Spleen (tissue), 11 donors: ENCODE data around the gene RARS2. TPM values are rescaled to one million over a fixed set of nuclear protein-coding genes. Genes with fewer than 3 reads are reported as not detected.

Experiments
- DNase-seq: peaks from one replicate; pipeline ENCODE4 v3.0.0-alpha.2; 2020
- H3K27ac ChIP-seq, 8 donors: fragments of 200-600 bp; sonication (generic) in 7 of 8; 1 replicate in 4 of 8; 2 replicates in 4 of 8; pipeline versions ENCODE4 v1.5.0 to v1.8.0; 2016 to 2021; ENCODE audit warnings: inconsistent platforms in 4 of 8, mild to moderate bottlenecking in 4 of 8, moderate library complexity in 1 of 8
- H3K27me3 ChIP-seq, 7 donors: fragments of 200-600 bp; sonication (generic) in 6 of 7; replicated peaks in 1 of 7; 1 replicate in 4 of 7; 2 replicates in 3 of 7; pipeline versions ENCODE4 v1.5.0 to v1.8.0; 2016 to 2021; ENCODE audit warnings: inconsistent platforms in 3 of 7, mild to moderate bottlenecking in 1 of 7
- H3K36me3 ChIP-seq, 6 donors: fragments of 200-600 bp; sonication (generic) in 5 of 6; 1 replicate in 4 of 6; 2 replicates in 2 of 6; pipeline versions ENCODE4 v1.5.0 to v1.8.0; 2016 to 2021; ENCODE audit warnings: inconsistent platforms in 2 of 6
- H3K4me1 ChIP-seq, 6 donors: fragments of 200-600 bp; sonication (generic) in 5 of 6; 1 replicate in 3 of 6; 2 replicates in 3 of 6; pipeline versions ENCODE4 v1.5.0 to v1.8.0; 2016 to 2021; ENCODE audit warnings: inconsistent platforms in 3 of 6
- H3K4me3 ChIP-seq, 8 donors: fragments of 200-600 bp; sonication (generic) in 7 of 8; 1 replicate in 4 of 8; 2 replicates in 4 of 8; pipeline versions ENCODE4 v1.5.0 to v1.8.0; 2016 to 2021; ENCODE audit warnings: inconsistent platforms in 4 of 8, mild to moderate bottlenecking in 4 of 8, moderate library complexity in 2 of 8
- H3K9me3 ChIP-seq, 8 donors: fragments of 200-600 bp; sonication (generic) in 7 of 8; 1 replicate in 4 of 8; 2 replicates in 4 of 8; pipeline versions ENCODE4 v1.5.0 to v1.8.0; 2016 to 2021; ENCODE audit warnings: inconsistent platforms in 4 of 8
- POLR2A ChIP-seq, 3 donors: fragments of 450-650 bp; IDR thresholded peaks; one replicate each; pipeline ENCODE4 v1.5.1; 2017; ENCODE audit warnings: antibody characterized with exemption in 3 of 3, mild to moderate bottlenecking in 1 of 3
- POLR2AphosphoS5 ChIP-seq, 3 donors: sonication (generic); formaldehyde crosslinking; IDR thresholded peaks; one replicate each; pipeline ENCODE4 v1.5.1; 2017; ENCODE audit warnings: antibody characterized with exemption in 3 of 3
- WGBS, 5 donors: extraction: QIAGEN DNeasy Blood & Tissue Kit in 3 of 5; methylation state at CpG; one replicate each; pipeline versions ENCODE4 v1.1.5 to v1.1.7; 2013 to 2018; 5-methylcytosine and 5-hydroxymethylcytosine counted together
- intact Hi-C: fragments of 100-400 bp; cut with DNase I; formaldehyde crosslinking; loops from one replicate; pipeline ENCODE4 v1.15.0; 2023; ENCODE audit warnings: low total_unique reads
- polyA plus RNA-seq, 3 donors: library from polyadenylated mRNA; stranded (reverse); fragments of 200-250 nt; gene quantifications; one replicate each; pipeline ENCODE4 v1.2.1, GENCODE V29; 2013
- total RNA-seq, 7 donors: library from RNA; depleted of rRNA in 3 of 7; stranded (reverse); fragments of >200 nt in 3 of 7; fragmentation: NEBNext Ultra II Directional in 4 of 7; extraction: Animal tissue kit (Norgen Biotek cat#: 25700) in 4 of 7; gene quantifications; one replicate each; pipeline versions ENCODE4 v1.1.0 to v1.2.1, GENCODE V29; 2016 to 2021
- TF ChIP-seq, protein P1 (sequence below), 11 experiments: fragments of 200-600 bp in 7 of 11; fragments of 450-650 bp in 4 of 11; sonication (generic) in 4 of 11; IDR thresholded peaks in 8 of 11; conservative IDR thresholded peaks in 3 of 11; 1 replicate in 7 of 11; 2 replicates in 4 of 11; pipeline versions ENCODE4 v1.4.0 to v1.8.0; 2016 to 2021; ENCODE audit warnings: antibody characterized with exemption in 11 of 11, inconsistent platforms in 4 of 11, mild to moderate bottlenecking in 1 of 11
- donor health status: healthy with polysubstance abuse.
- donor health status: DM: no; HTN: no; CAD: no; lungs with moderate emphysema.
- donor health status: DM: no; HTN: no; CAD: no.
- donor health status: Bipolar disorder and iron deficiency.
- donor health status: healthy.
- donor health status: DM: no; HTN: no; CAD: no.
- donor health status: DM: yes; HTN: yes; CAD: no.

Gene RARS2
- total and polyA plus RNA-seq, 10 donors: 14.2 to 32.3 (median 25.6) TPM

DNA sequence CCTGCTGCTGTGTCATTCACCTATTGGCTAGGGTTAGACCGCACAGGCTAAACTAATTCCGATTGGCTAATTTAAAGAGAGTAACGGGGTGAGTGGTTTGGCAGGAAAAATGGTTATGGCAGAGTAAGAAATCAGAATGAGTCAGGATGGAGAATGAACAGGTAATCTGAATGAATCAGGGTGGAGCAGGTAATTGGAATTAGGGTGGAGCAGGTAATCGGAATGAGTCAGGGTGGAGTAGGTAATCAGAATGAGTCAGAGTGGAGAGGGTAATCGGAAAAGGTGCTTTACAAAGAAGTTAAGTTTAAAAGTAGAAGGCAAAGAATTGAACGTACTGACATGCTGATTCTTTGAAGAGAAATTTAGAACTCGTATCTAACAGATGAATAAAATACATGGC, 105.3 kb downstream of the RARS2 start:
- intact Hi-C loops: no loop called here
- 91 to 99% (median 95%) methylated on average over 7 of the region's 7 CpGs for WGBS, 5 donors
- Histone ChIP-seq H3K9me3 (peaks cover 0 to 9% (median 0%) of the 10 kb centered on the region in 8 donors), H3K27me3 (no peaks in the 10 kb centered on the region), H3K36me3 (peaks cover 0 to 35% (median 0%) of the 10 kb centered on the region in 6 donors), H3K27ac (no peak overlapping the region), H3K4me1 (peaks cover 0 to 28% (median 8%) of the 10 kb centered on the region in 6 donors), H3K4me3 (no peak overlapping the region)
- TF ChIP-seq POLR2A (IDR thresholded peaks at IDR 0.05) (no peak), POLR2AphosphoS5 (IDR thresholded peaks at IDR 0.05) (no peak)
- TF ChIP-seq, protein P1, sequence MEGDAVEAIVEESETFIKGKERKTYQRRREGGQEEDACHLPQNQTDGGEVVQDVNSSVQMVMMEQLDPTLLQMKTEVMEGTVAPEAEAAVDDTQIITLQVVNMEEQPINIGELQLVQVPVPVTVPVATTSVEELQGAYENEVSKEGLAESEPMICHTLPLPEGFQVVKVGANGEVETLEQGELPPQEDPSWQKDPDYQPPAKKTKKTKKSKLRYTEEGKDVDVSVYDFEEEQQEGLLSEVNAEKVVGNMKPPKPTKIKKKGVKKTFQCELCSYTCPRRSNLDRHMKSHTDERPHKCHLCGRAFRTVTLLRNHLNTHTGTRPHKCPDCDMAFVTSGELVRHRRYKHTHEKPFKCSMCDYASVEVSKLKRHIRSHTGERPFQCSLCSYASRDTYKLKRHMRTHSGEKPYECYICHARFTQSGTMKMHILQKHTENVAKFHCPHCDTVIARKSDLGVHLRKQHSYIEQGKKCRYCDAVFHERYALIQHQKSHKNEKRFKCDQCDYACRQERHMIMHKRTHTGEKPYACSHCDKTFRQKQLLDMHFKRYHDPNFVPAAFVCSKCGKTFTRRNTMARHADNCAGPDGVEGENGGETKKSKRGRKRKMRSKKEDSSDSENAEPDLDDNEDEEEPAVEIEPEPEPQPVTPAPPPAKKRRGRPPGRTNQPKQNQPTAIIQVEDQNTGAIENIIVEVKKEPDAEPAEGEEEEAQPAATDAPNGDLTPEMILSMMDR (IDR thresholded peaks at IDR 0.05 in 8 of 11, conservative IDR thresholded peaks at IDR 0.05 in 3 of 11): no peak
- DNase-seq: no peak

DNA sequence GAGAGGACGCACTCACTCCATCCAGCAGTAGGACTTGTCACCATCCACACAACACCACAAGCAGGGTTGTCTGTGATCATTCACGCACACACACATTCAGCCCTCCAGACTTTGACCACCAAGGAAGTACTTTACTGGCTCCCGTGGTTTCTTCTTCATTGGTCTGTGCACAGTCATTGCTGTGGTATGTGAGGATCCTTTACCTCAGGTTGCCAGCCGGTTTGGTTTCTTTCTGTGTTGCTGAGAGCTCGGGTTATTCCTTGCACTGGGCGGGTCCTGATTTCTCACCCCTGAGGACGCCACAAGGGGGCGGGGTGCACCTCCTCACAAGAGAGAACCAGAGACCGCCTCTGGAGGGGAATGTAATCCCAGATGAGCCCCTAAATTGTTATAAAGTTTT, 105.9 kb downstream of the RARS2 start:
- Histone ChIP-seq H3K9me3 (peaks cover 0 to 9% (median 0%) of the 10 kb centered on the region in 8 donors), H3K27me3 (no peaks in the 10 kb centered on the region), H3K27ac (no peak overlapping the region), H3K4me1 (peaks cover 0 to 28% (median 8%) of the 10 kb centered on the region in 6 donors), H3K4me3 (no peak overlapping the region), H3K36me3 (peaks cover 0 to 37% (median 0%) of the 10 kb centered on the region in 6 donors)
- TF ChIP-seq POLR2AphosphoS5 (IDR thresholded peaks at IDR 0.05): no peak
- TF ChIP-seq, protein P1 (IDR thresholded peaks at IDR 0.05 in 8 of 11, conservative IDR thresholded peaks at IDR 0.05 in 3 of 11): peak in 2 of 11 experiments; percentile 13 to 25
- no peak for DNase-seq
- WGBS, 5 donors: 62 to 92% (median 78%) methylated on average over 9 of the region's 9 CpGs
- intact Hi-C loops: no loop called here

DNA sequence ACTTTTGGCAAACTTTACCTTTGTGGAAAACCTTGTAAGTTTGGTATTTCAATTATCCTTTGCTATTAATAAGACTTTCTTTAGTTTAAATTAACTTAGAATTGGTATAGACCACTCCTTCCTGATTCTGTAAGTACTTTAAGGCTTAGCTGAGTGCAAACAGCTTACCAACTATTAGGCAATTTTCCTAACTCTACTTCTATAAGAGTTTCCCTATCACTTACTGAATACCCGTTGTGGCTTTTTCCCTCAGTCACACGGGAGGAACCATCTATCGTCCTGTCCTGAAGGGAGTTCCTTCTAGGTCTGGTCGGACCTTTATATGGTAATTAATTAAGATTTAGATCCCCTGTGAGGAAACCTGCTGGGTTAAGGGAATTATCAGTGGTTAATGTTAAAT, 107.4 kb downstream of the RARS2 start:
- no peak overlapping the region for H3K4me3 ChIP-seq
- H3K27me3 ChIP-seq: no peaks in the 10 kb centered on the region
- peaks cover 0 to 28% (median 8%) of the 10 kb centered on the region in 6 donors for H3K4me1 ChIP-seq
- peaks cover 0 to 53% (median 0%) of the 10 kb centered on the region in 6 donors for H3K36me3 ChIP-seq
- peak overlapping the region in 6 of 8 donors; percentile 8 to 80 (median 64) for H3K27ac ChIP-seq
- intact Hi-C loops: no loop called here
- no peak for DNase-seq
- TF ChIP-seq POLR2A (IDR thresholded peaks at IDR 0.05) (no peak), POLR2AphosphoS5 (IDR thresholded peaks at IDR 0.05) (no peak)
- TF ChIP-seq, protein P1 (IDR thresholded peaks at IDR 0.05 in 8 of 11, conservative IDR thresholded peaks at IDR 0.05 in 3 of 11): no peak
- H3K9me3 ChIP-seq: peaks cover 0 to 9% (median 0%) of the 10 kb centered on the region in 8 donors
- 36 to 60% (median 57%) methylated on average over 4 of the region's 4 CpGs for WGBS, 5 donors

DNA sequence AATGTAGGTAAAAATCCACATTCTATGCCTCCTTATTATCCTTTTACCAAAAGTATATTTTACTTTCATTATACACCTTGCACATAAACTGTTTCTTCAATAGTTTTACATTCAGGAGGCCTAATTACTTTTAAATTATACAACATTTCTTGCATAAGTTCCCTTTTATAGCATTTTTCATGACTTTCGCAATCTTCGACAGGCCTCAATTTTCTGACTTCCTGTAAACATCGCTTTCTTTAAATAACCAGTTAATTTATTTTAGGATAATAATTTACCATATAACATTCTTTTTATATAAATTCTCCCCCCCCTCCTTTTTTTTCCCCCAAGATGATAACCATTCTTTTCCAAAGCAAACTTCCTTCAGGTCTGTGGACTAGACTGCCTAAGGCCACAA, 107.9 kb downstream of the RARS2 start:
- intact Hi-C loops: no loop called here
- H3K27ac ChIP-seq: peak overlapping the region in 7 of 8 donors; percentile 8 to 80 (median 61)
- no peak for DNase-seq
- TF ChIP-seq POLR2A (IDR thresholded peaks at IDR 0.05): no peak
- TF ChIP-seq POLR2AphosphoS5 (IDR thresholded peaks at IDR 0.05): no peak
- TF ChIP-seq, protein P1 (IDR thresholded peaks at IDR 0.05 in 8 of 11, conservative IDR thresholded peaks at IDR 0.05 in 3 of 11): no peak
- 35 to 77% (median 60%) methylated on average over 3 of the region's 3 CpGs for WGBS, 5 donors
- H3K4me3 ChIP-seq: no peak overlapping the region
- H3K27me3 ChIP-seq: no peaks in the 10 kb centered on the region
- H3K9me3 ChIP-seq: peaks cover 0 to 9% (median 0%) of the 10 kb centered on the region in 8 donors
- H3K4me1 ChIP-seq: peaks cover 0 to 28% (median 8%) of the 10 kb centered on the region in 6 donors
- H3K36me3 ChIP-seq: peaks cover 0 to 55% (median 0%) of the 10 kb centered on the region in 6 donors
